ENCODE measurements around the gene INSYN2B.

- TF ChIP-seq CTCF (IDR thresholded peaks at IDR 0.05) (no peak), EP300 (IDR thresholded peaks at IDR 0.05) (no peak)
These were observed 148.0 kb downstream of the INSYN2B start for GRCh38 chr5:169832304-169832703.

Data from ovary (tissue), 3 donors.